Pancreas (tissue), 10 donors: ENCODE measurements around the gene SLC5A10. TPM values are rescaled to one million over a fixed set of nuclear protein-coding genes. Genes with fewer than 3 reads are reported as not detected.
A peak's percentile ranks its signal among the peaks of the same experiment; 100 is the strongest.

Source experiments
- ATAC-seq, 4 donors: fragments of 200-7000 bp; cut with Tn5 transposase; one replicate each; pipeline versions ENCODE4 v1.8.0 to v1.9.1; 2020; ENCODE audit warnings: mild to moderate bottlenecking in 4 of 4, moderate library complexity in 4 of 4
- DNase-seq, 6 donors: peaks; one replicate each; pipeline ENCODE4 v3.0.0-alpha.2; 2020
- FAIRE-seq: peaks from 2 replicates; lab custom pipeline; 2012; peaks lifted over from hg19 to GRCh38; lab: Jason Lieb, UNC
- H3K27ac ChIP-seq, 4 donors: fragments of 200-600 bp; sonication (generic); 1 replicate in 3 of 4; 2 replicates in 1 of 4; pipeline versions ENCODE4 v1.5.0 to v1.8.0; 2020
- H3K27me3 ChIP-seq, 4 donors: fragments of 200-600 bp; one replicate each; pipeline ENCODE4 v1.8.0; 2021
- H3K36me3 ChIP-seq, 3 donors: fragments of 200-600 bp; sonication (generic) in 1 of 3; one replicate each; pipeline versions ENCODE4 v1.5.0 to v1.8.0; 2020 to 2021
- H3K4me1 ChIP-seq, 3 donors: fragments of 200-600 bp; one replicate each; pipeline ENCODE4 v1.8.0; 2021
- H3K4me3 ChIP-seq, 4 donors: fragments of 200-600 bp; sonication (generic) in 2 of 4; one replicate each; pipeline versions ENCODE4 v1.5.0 to v1.8.0; 2020 to 2021
- H3K9me3 ChIP-seq, 4 donors: fragments of 200-600 bp; one replicate each; pipeline ENCODE4 v1.8.0; 2021
- CTCF ChIP-seq, 4 donors: fragments of 200-600 bp; sonication (generic) in 3 of 4; IDR thresholded peaks; one replicate each; pipeline versions ENCODE4 v1.5.0 to v1.8.0; 2021; ENCODE audit warnings: antibody characterized with exemption in 4 of 4
- WGBS, 2 donors: extraction: QIAGEN DNeasy Blood & Tissue Kit; methylation state at CpG; one replicate each; pipeline ENCODE4 v1.1.7; 2013; 5-methylcytosine and 5-hydroxymethylcytosine counted together
- intact Hi-C, 3 donors: fragments of 100-400 bp; cut with DNase I; formaldehyde crosslinking; loops; one replicate each; pipeline versions ENCODE4 v1.11.1 to v1.14.2; 2022
- polyA plus RNA-seq, 2 donors: library from polyadenylated mRNA; stranded (reverse); fragments of 200-250 nt; gene quantifications; one replicate each; pipeline ENCODE4 v1.2.3, GENCODE V29; 2013
- total RNA-seq, 6 donors: library from RNA; stranded (reverse); fragmentation: NEBNext Ultra II Directional in 4 of 6; extraction: Animal tissue kit (Norgen Biotek cat#: 25700) in 4 of 6; gene quantifications; one replicate each; pipeline versions ENCODE4 v1.2.1 to v1.2.4, GENCODE V29; 2021 to 2023
- donor health status: healthy with polysubstance abuse.
- donor health status: DM: no; HTN: no; CAD: no; lungs with moderate emphysema.
- donor health status: DM: no; HTN: no; CAD: no.
- donor health status: control.
- donor health status: control.
- donor health status: Bipolar disorder and iron deficiency.
- donor health status: DM: yes; HTN: yes; CAD: no.
- donor health status: DM: no; HTN: no; CAD: no.
- donor health status: DM: no; HTN: no; CAD: no.
- donor health status: DM: yes; HTN: yes; CAD: no.

SLC5A10 gene
- total and polyA plus RNA-seq, 8 donors, result 0.02 TPM; not detected in 7

- 90 to 91% methylated on average over 17 to 20 of the region's 20 CpGs for WGBS, 2 donors
- Histone ChIP-seq H3K4me1 (peaks cover 0 to 8% (median 0%) of the 10 kb centered on the region in 3 donors), H3K36me3 (no peaks in the 10 kb centered on the region), H3K9me3 (no peaks in the 10 kb centered on the region), H3K27me3 (no peaks in the 10 kb centered on the region), H3K4me3 (no peak overlapping the region), H3K27ac (no peak overlapping the region)
- no peak for FAIRE-seq
- peak in 1 of 6 donors; percentile 68 for DNase-seq
- intact Hi-C loops, result no loop called here
- TF ChIP-seq CTCF (IDR thresholded peaks at IDR 0.05), result no peak
- ATAC-seq, result no peak
Observed at GRCh38 chr17:18991531-18992315, 39.8 kb downstream of the SLC5A10 start.

GRCh38 chr17:18992454-18993130 is 40.6 kb downstream of the SLC5A10 start:
- no peak overlapping the region for H3K27ac ChIP-seq
- H3K36me3 ChIP-seq, result no peaks in the 10 kb centered on the region
- intact Hi-C loops, result no loop called here
- H3K4me1 ChIP-seq, result peaks cover 0 to 8% (median 0%) of the 10 kb centered on the region in 3 donors
- ATAC-seq, result no peak
- TF ChIP-seq CTCF (IDR thresholded peaks at IDR 0.05), result no peak
- no peaks in the 10 kb centered on the region for H3K9me3 ChIP-seq
- DNase-seq, result peak in 1 of 6 donors; percentile 56
- 87 to 89% methylated on average over 22 of the region's 22 CpGs for WGBS, 2 donors
- no peak for FAIRE-seq
- H3K4me3 ChIP-seq, result no peak overlapping the region
- H3K27me3 ChIP-seq, result no peaks in the 10 kb centered on the region

GRCh38 chr17:18993905-18994526 is 42.1 kb downstream of the SLC5A10 start:
- Histone ChIP-seq H3K4me3 (no peak overlapping the region), H3K9me3 (no peaks in the 10 kb centered on the region), H3K27me3 (no peaks in the 10 kb centered on the region), H3K36me3 (no peaks in the 10 kb centered on the region), H3K27ac (no peak overlapping the region), H3K4me1 (peaks cover 0 to 2% (median 0%) of the 10 kb centered on the region in 3 donors)
- ATAC-seq (no peak), DNase-seq (peak in 1 of 6 donors; percentile 41), FAIRE-seq (no peak)
- TF ChIP-seq CTCF (IDR thresholded peaks at IDR 0.05), result no peak
- 84 to 89% methylated on average over 16 of the region's 16 CpGs for WGBS, 2 donors
- intact Hi-C loops, result no loop called here

GRCh38 chr17:18994631-18995030 is 42.7 kb downstream of the SLC5A10 start:
- Histone ChIP-seq H3K4me1 (no peaks in the 10 kb centered on the region), H3K27me3 (no peaks in the 10 kb centered on the region), H3K27ac (no peak overlapping the region), H3K36me3 (no peaks in the 10 kb centered on the region), H3K4me3 (no peak overlapping the region), H3K9me3 (no peaks in the 10 kb centered on the region)
- intact Hi-C loops, result no loop called here
- no peak for TF ChIP-seq CTCF (IDR thresholded peaks at IDR 0.05)
- no peak for FAIRE-seq
- WGBS, 2 donors, result 82 to 90% methylated on average over 1 of the region's 1 CpG
- ATAC-seq, result no peak
- DNase-seq, result no peak
